ENCODE data around the gene POLR2C. TPM values are rescaled to one million over a fixed set of nuclear protein-coding genes. Genes with fewer than 3 reads are reported as not detected.

POLR2C gene
- total RNA-seq, 1 experiment from 2014 or later: 85.6 TPM

- Histone ChIP-seq H3K4me2 (ENCODE audit: insufficient read depth, insufficient read length, low read length) (no peak overlapping the region), H3K9me3 (ENCODE audit: control insufficient read depth, low read depth, low read length) (no peaks in the 10 kb centered on the region), H2BK15ac (ENCODE audit: low read depth, low read length) (no peak overlapping the region), H2AFZ (ENCODE audit: low read length) (no peak overlapping the region), H3K27me3 (ENCODE audit: insufficient read depth, low read length) (no peaks in the 10 kb centered on the region), H3K79me1 (ENCODE audit: insufficient read depth, low read depth, low read length, poor library complexity, severe bottlenecking) (no peaks in the 10 kb centered on the region), H2BK20ac (ENCODE audit: low read depth, low read length, poor library complexity, severe bottlenecking) (no peak overlapping the region), H3K4ac (ENCODE audit: low read depth, low read length) (no peak overlapping the region), H3K27ac (ENCODE audit: insufficient read length, low read depth, low read length) (no peak overlapping the region), H3K79me2 (ENCODE audit: insufficient read depth, low read length) (no peaks in the 10 kb centered on the region), H4K20me1 (ENCODE audit: control insufficient read depth, insufficient read depth, insufficient read length) (no peaks in the 10 kb centered on the region), H2AK5ac (ENCODE audit: insufficient read length, low read length) (no peak overlapping the region), H2BK120ac (ENCODE audit: low read depth, low read length, poor library complexity, severe bottlenecking) (no peak overlapping the region), H3K23ac (ENCODE audit: insufficient read length, low read depth, low read length) (no peak overlapping the region), H2BK12ac (ENCODE audit: insufficient read length, low read depth, low read length) (no peak overlapping the region), H4K91ac (ENCODE audit: insufficient read length, low read depth, low read length) (no peak overlapping the region), H4K5ac (ENCODE audit: insufficient read length, low read depth, low read length) (no peak overlapping the region), H2BK5ac (ENCODE audit: insufficient read length, low read length) (no peak overlapping the region), H3T11ph (ENCODE audit: low read length) (no peak overlapping the region), H3K9ac (ENCODE audit: extremely low read depth, insufficient read length, low read length) (no peak overlapping the region), H4K8ac (replicated peaks; ENCODE audit: insufficient read length, low read depth, low read length) (no peak overlapping the region), H3K56ac (ENCODE audit: insufficient read length, low read depth, low read length) (no peak overlapping the region), H3K23me2 (ENCODE audit: insufficient read length, low read depth, low read length, poor library complexity, severe bottlenecking) (no peaks in the 10 kb centered on the region), H3K4me1 (ENCODE audit: insufficient read depth, low read length) (no peaks in the 10 kb centered on the region; the same call in 1 of the 2 replicates), H3K18ac (ENCODE audit: insufficient read length, low read depth, low read length) (no peak overlapping the region), H3K14ac (ENCODE audit: insufficient read depth, low read length) (no peak overlapping the region; the same call in 1 of the 2 replicates)
- no peaks in the 10 kb centered on the region for H3K36me3 Mint-ChIP-seq (ENCODE audit: insufficient read depth in 1 of 3, low read depth in 3 of 3)
- no peak overlapping the region; a peak in 2 of 7 replicates for H3K27ac Mint-ChIP-seq
- H3K9me3 Mint-ChIP-seq: no peaks in the 10 kb centered on the region
- peaks cover 9% of the 10 kb centered on the region for H3K27me3 Mint-ChIP-seq (ENCODE audit: low read depth)
- TF ChIP-seq, protein P1, sequence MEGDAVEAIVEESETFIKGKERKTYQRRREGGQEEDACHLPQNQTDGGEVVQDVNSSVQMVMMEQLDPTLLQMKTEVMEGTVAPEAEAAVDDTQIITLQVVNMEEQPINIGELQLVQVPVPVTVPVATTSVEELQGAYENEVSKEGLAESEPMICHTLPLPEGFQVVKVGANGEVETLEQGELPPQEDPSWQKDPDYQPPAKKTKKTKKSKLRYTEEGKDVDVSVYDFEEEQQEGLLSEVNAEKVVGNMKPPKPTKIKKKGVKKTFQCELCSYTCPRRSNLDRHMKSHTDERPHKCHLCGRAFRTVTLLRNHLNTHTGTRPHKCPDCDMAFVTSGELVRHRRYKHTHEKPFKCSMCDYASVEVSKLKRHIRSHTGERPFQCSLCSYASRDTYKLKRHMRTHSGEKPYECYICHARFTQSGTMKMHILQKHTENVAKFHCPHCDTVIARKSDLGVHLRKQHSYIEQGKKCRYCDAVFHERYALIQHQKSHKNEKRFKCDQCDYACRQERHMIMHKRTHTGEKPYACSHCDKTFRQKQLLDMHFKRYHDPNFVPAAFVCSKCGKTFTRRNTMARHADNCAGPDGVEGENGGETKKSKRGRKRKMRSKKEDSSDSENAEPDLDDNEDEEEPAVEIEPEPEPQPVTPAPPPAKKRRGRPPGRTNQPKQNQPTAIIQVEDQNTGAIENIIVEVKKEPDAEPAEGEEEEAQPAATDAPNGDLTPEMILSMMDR (conservative IDR thresholded peaks at IDR 0.05): no peak
- no CpG with 5 or more reads among the region's 15 CpGs for WGBS (ENCODE audit: extremely low coverage, insufficient read length, low lambda C conversion rate)
- peaks cover 14 to 21% of the 10 kb centered on the region in 2 experiments for H3K4me1 Mint-ChIP-seq
- peak; percentile 40 for DNase-seq
- H3K4me3 Mint-ChIP-seq: no peak overlapping the region
Observed at GRCh38 chr16:57503366-57503765, 40.9 kb downstream of the POLR2C start.

Measured in H9 (cell line).